H1 (cell line): ENCODE measurements around the gene CXCL5. TPM values are rescaled to one million over a fixed set of nuclear protein-coding genes. Genes with fewer than 3 reads are reported as not detected.

Experiments
- BRCA1 ChIP-seq: IDR thresholded peaks from 2 replicates; pipeline ENCODE4 v1.6.1; 2012; ENCODE audit warnings: low read depth, low read length, improper control_type of control experiment
- CEBPB ChIP-seq: IDR thresholded peaks from 2 replicates; pipeline ENCODE4 v1.6.1; 2012; ENCODE audit warnings: low read depth, low read length
- EP300 ChIP-seq, 2 experiments: IDR thresholded peaks; 1 replicate in 1 of 2; 2 replicates in 1 of 2; pipeline ENCODE4 v1.6.1; 2011 to 2012; ENCODE audit warnings: low read depth in 2 of 2, low read length in 2 of 2, mild to moderate bottlenecking in 2 of 2, borderline replicate concordance in 1 of 2, inconsistent platforms in 1 of 2, moderate library complexity in 1 of 2
- MAX ChIP-seq: IDR thresholded peaks from 2 replicates; pipeline ENCODE4 v1.6.1; 2012; ENCODE audit warnings: inconsistent platforms
- NRF1 ChIP-seq: IDR thresholded peaks from 2 replicates; pipeline ENCODE4 v1.6.1; 2011; ENCODE audit warnings: mild to moderate bottlenecking, low read depth, low read length, improper control_type of control experiment
- SAP30 ChIP-seq: fragments of 300-600 bp; sonication (generic); IDR thresholded peaks from 2 replicates; pipeline ENCODE4 v1.7.1; 2012; ENCODE audit warnings: low read length, moderate library complexity, mild to moderate bottlenecking, inconsistent platforms; ENCODE audit not compliant: insufficient read depth, insufficient replicate concordance
- polyA plus RNA-seq, 7 experiments: library from polyadenylated mRNA; depleted of rRNA in 3 of 7; stranded (reverse) in 5 of 7; unstranded in 2 of 7; fragments of >200 nt in 5 of 7; fragments of 200-250 nt in 2 of 7; gene quantifications; 1 replicate in 5 of 7; 2 replicates in 1 of 7; 4 replicates in 1 of 7; pipeline versions ENCODE4 v1.2.1 to v1.2.3, GENCODE V29; 2011 to 2013; ENCODE audit warnings: missing spikeins in 2 of 7, mixed read lengths in 2 of 7
- total RNA-seq: library from RNA; stranded (reverse); fragmentation: NEBNext Ultra II Directional; extraction: Animal tissue kit (Norgen Biotek cat#: 25700); gene quantifications from 2 replicates; pipeline ENCODE4 v1.2.1, GENCODE V29; 2021

CXCL5 gene
- total and polyA plus RNA-seq, 2 of the 8 experiments (the other 6 are each of a cell fraction or from before 2014, with no cell fraction given): 10.9 to 15.6 TPM

DNA sequence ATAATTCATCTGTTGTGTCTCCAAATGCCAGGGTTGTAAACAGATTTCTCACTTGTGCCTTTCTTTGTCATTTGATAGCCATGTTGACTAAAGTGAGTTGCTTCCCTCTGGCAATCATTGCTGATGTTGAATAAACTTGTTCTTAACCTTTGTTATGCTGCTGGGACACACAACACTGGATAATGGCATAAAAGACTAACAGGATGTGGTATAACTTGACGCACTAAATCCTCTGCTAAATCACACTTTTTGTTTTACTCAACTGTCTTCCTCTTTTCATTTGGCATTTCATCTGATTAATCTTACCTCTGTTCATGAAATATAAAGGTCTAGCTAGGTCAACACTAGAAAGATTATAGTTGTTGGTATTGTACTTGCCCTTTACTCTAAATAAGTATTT lies 17.6 kb upstream of the CXCL5 start (continued):
- TF ChIP-seq EP300 (IDR thresholded peaks at IDR 0.05; ENCODE audit: borderline replicate concordance in 1 of 2, low read depth in 2 of 2, low read length in 2 of 2) (no peak), MAX (no peak), NRF1 (no peak), CEBPB (no peak), SAP30 (no peak), BRCA1 (no peak)
- TF ChIP-seq, all 59 proteins: peak for 0
